OCI-LY7 (cell line): Measurements from ENCODE around the gene MIOX. TPM values are rescaled to one million over a fixed set of nuclear protein-coding genes. Genes with fewer than 3 reads are reported as not detected.

ENCODE experiments used
- BruUV-seq: library from RNA; stranded (reverse); fragments of 400-500 nt; replicated peaks from 2 replicates; lab custom pipeline; 2021; lab: Mats Ljungman, UMichigan
- CTCF ChIA-PET: fragments of 300-600 bp; sonication (Branson Sonifier 250); formaldehyde crosslinking; loops from one replicate; lab custom pipeline; 2022; ENCODE audit warnings: antibody characterized with exemption; ENCODE audit not compliant: unreplicated experiment; lab: Charles Lee
- POLR2A ChIA-PET: fragments of 300-600 bp; sonication (Branson Sonifier 250); formaldehyde crosslinking; loops from one replicate; lab custom pipeline; 2022; ENCODE audit warnings: antibody characterized with exemption; lab: Charles Lee
- DNase-seq: peaks from one replicate; pipeline ENCODE4 v3.0.0-alpha.2; 2015; ENCODE audit warnings: low spot score
- H2AFZ ChIP-seq: fragments of 200-600 bp; sonication (generic), shearing (Covaris generic); 2 replicates; pipeline ENCODE4 v1.6.1; 2014; ENCODE audit warnings: mild to moderate bottlenecking, antibody characterized with exemption, low read length, moderate library complexity
- H3K27ac ChIP-seq: fragments of 200-600 bp; sonication (generic); 2 replicates; pipeline ENCODE4 v1.5.1; 2014; ENCODE audit warnings: mixed run types, low read depth, mild to moderate bottlenecking, moderate library complexity, low read length, inconsistent platforms; ENCODE audit not compliant: poor library complexity, severe bottlenecking
- H3K36me3 ChIP-seq: fragments of 200-600 bp; sonication (generic); 2 replicates; pipeline ENCODE4 v1.6.1; 2014; ENCODE audit warnings: mild to moderate bottlenecking, antibody characterized with exemption, low read length, moderate library complexity, mixed read lengths; ENCODE audit not compliant: insufficient read depth
- H3K4me1 ChIP-seq: fragments of 200-600 bp; sonication (generic); 2 replicates; pipeline ENCODE4 v1.5.1; 2014; ENCODE audit warnings: mild to moderate bottlenecking, low read length; ENCODE audit not compliant: insufficient read depth, poor library complexity, severe bottlenecking
- H3K4me2 ChIP-seq: fragments of 200-600 bp; sonication (generic); 2 replicates; pipeline ENCODE4 v1.6.1; 2014; ENCODE audit warnings: mild to moderate bottlenecking, low read length
- H3K4me3 ChIP-seq: fragments of 200-600 bp; sonication (generic); 2 replicates; pipeline ENCODE4 v1.5.1; 2014; ENCODE audit warnings: mild to moderate bottlenecking, low read depth, low read length; ENCODE audit not compliant: poor library complexity, severe bottlenecking
- H3K79me2 ChIP-seq: fragments of 200-600 bp; sonication (generic); 2 replicates; pipeline ENCODE4 v1.6.1; 2016; ENCODE audit warnings: low read depth, mild to moderate bottlenecking, low read length, moderate library complexity, mixed read lengths; ENCODE audit not compliant: insufficient read depth
- H3K9me2 ChIP-seq: fragments of 200-600 bp; sonication (generic); 2 replicates; pipeline ENCODE4 v1.6.1; 2016; ENCODE audit warnings: mild to moderate bottlenecking, low read length, mixed read lengths; ENCODE audit not compliant: insufficient read depth
- H3K9me3 ChIP-seq: fragments of 200-600 bp; sonication (generic); 2 replicates; pipeline ENCODE4 v1.6.1; 2014; ENCODE audit warnings: mild to moderate bottlenecking, mixed run types, low read length, mixed read lengths
- H4K20me1 ChIP-seq: fragments of 200-600 bp; sonication (generic); 2 replicates; pipeline ENCODE4 v1.6.1; 2014; ENCODE audit warnings: mild to moderate bottlenecking, antibody characterized with exemption, low read length, moderate library complexity, mixed read lengths; ENCODE audit not compliant: insufficient read depth
- EZH2phosphoT487 ChIP-seq: fragments of 200-600 bp; sonication (generic); IDR thresholded peaks from 2 replicates; pipeline ENCODE4 v1.6.1; 2018; ENCODE audit warnings: low read depth, borderline replicate concordance, mild to moderate bottlenecking, mixed run types, antibody characterized with exemption, low read length, moderate library complexity, mixed read lengths
- intact Hi-C: fragments of 100-400 bp; cut with micrococcal nuclease; formaldehyde crosslinking; loops from one replicate; pipeline ENCODE4 v1.10.0; 2022; ENCODE audit not compliant: unreplicated experiment
- total RNA-seq, 2 experiments: library from RNA; depleted of rRNA in 1 of 2; stranded (reverse); fragments of >200 nt in 1 of 2; shearing (Covaris generic) in 1 of 2; gene quantifications; 2 replicates each; pipeline ENCODE4 v1.2.3, GENCODE V29; 2014 to 2022
- TF ChIP-seq, protein P1 (sequence below): fragments of 200-600 bp; sonication (generic); conservative IDR thresholded peaks from 2 replicates; pipeline ENCODE4 v1.5.1; 2014; ENCODE audit warnings: mild to moderate bottlenecking, antibody characterized with exemption, low read length, moderate library complexity, mixed read lengths

MIOX gene
- total RNA-seq, 2 experiments from 2014 or later: 0.53 TPM; not detected in 1

DNA sequence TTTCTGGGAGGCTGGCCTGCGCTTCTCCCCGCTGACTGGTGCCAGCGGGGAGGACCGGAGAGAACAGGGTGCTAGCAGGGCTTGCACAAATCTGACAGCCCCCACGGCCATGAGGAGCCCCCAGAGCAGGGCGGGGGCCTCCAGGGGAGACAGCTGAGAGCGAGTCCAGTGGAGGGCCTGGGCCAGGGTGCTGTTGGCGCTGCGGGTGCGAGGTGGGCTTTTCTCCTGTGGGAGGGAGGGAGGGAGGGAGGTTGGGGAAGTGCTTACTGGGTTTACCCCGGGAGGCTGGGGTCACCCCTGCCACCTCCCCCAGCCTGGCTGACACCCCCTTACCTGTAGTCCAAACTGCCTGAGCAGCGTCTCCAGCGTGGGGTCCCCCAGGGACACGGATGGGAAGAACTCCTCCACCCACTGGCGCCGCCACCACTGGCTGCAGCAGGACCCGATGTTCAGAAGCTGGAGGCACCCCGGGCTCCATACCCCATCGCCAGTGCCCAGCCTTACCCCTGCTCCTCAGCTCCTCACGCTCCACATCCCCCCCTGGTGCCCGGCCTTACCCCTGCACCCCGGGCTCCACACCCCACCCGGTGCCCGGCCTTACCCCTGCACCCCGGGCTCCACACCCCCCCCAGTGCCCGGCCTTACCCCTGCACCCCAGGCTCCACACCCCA lies 17.0 kb downstream of the MIOX start:
- H4K20me1 ChIP-seq: no peaks in the 10 kb centered on the region
- ChIA-PET CTCF (no interaction called here), POLR2A (no interaction called here)
- no TSS peak for BruUV-seq
- H3K4me2 ChIP-seq: no peak overlapping the region
- no peak overlapping the region for H2AFZ ChIP-seq
- no peak overlapping the region for H3K4me3 ChIP-seq
- peaks cover 20% of the 10 kb centered on the region; the same call in 1 of the 2 replicates for H3K36me3 ChIP-seq
- intact Hi-C loops: loop anchor here (10.0 kb wide), 1 partner anchor 259 kb away; the partner anchor contains the start of gene TUBGCP6
- peaks cover 12% of the 10 kb centered on the region for H3K4me1 ChIP-seq
- peaks cover 10% of the 10 kb centered on the region for H3K79me2 ChIP-seq
- no peak for DNase-seq
- no peak overlapping the region for H3K27ac ChIP-seq
- H3K9me2 ChIP-seq: no peaks in the 10 kb centered on the region
- TF ChIP-seq, protein P1, sequence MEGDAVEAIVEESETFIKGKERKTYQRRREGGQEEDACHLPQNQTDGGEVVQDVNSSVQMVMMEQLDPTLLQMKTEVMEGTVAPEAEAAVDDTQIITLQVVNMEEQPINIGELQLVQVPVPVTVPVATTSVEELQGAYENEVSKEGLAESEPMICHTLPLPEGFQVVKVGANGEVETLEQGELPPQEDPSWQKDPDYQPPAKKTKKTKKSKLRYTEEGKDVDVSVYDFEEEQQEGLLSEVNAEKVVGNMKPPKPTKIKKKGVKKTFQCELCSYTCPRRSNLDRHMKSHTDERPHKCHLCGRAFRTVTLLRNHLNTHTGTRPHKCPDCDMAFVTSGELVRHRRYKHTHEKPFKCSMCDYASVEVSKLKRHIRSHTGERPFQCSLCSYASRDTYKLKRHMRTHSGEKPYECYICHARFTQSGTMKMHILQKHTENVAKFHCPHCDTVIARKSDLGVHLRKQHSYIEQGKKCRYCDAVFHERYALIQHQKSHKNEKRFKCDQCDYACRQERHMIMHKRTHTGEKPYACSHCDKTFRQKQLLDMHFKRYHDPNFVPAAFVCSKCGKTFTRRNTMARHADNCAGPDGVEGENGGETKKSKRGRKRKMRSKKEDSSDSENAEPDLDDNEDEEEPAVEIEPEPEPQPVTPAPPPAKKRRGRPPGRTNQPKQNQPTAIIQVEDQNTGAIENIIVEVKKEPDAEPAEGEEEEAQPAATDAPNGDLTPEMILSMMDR: 0 out of 2 replicates have a peak, but pooled peaks have one; percentile 20
- TF ChIP-seq EZH2phosphoT487: no peak
- no peaks in the 10 kb centered on the region for H3K9me3 ChIP-seq

DNA sequence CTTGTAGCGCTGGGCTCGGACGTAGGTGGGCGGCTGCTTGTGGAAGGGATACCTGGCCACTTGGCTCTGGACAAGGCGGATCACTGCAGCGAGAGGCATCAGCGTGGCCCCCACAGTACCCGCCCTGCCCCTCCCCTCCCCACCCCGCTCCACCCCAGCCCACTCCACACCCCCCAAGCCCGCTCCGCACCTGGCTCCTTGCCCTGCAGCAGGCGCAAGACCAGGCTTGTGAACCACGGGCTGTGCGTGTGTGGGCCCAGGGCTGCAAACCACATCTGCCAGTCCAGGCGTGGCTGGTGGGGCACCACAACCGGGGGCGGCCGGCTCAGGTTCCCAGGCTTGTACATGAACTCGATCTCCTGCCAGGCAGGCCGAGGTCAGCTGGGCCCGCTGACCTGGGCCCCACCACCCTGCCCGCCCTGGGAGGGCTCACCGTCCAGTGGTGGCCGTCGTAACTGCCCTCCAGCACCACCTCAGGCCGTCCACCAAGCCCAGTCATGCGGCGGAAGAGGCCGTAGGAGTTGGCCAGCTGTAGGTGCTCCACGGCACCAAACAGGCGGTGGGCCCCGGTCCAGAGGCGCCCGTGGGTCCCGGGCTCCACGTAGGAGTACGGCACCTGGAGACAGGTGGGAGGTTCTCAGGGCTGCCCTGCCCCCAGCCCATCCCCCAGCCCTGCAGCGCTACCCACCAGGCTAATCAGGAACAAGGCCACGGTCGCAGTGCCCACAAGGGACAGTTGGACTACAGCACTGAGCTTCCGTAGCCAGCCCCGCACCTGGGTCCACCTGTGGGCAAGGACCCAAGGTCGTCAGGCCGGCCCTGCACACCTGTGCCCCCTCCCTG lies 17.9 kb downstream of the MIOX start:
- TF ChIP-seq, protein P1: no peak
- no peak for TF ChIP-seq EZH2phosphoT487
- no peak overlapping the region for H3K4me3 ChIP-seq
- CTCF ChIA-PET: no interaction called here
- H2AFZ ChIP-seq: no peak overlapping the region
- POLR2A ChIA-PET: no interaction called here
- peaks cover 4% of the 10 kb centered on the region; the same call in 1 of the 2 replicates for H4K20me1 ChIP-seq
- H3K9me3 ChIP-seq: no peaks in the 10 kb centered on the region
- H3K36me3 ChIP-seq: peaks cover 20% of the 10 kb centered on the region; the same call in 1 of the 2 replicates
- H3K79me2 ChIP-seq: peaks cover 20% of the 10 kb centered on the region
- no TSS peak for BruUV-seq
- no peak overlapping the region for H3K27ac ChIP-seq
- intact Hi-C loops: loop anchor here (5.0 to 10.0 kb wide), 2 partner anchors 232 to 260 kb away; partner anchors contain the start of genes MAPK11 and TUBGCP6
- no peak for DNase-seq
- no peaks in the 10 kb centered on the region for H3K9me2 ChIP-seq
- no peak overlapping the region for H3K4me2 ChIP-seq
- peaks cover 17% of the 10 kb centered on the region for H3K4me1 ChIP-seq
